HG03060 (cell line): ENCODE data around the gene ANO3.

Experiments used
- ATAC-seq: cut with Tn5 transposase; IDR thresholded peaks from one replicate; pipeline ENCODE4 v1.9.1; 2021; ENCODE audit warnings: low read depth, moderate number of reproducible peaks; ENCODE audit not compliant: unreplicated experiment

Gene ANO3

DNA sequence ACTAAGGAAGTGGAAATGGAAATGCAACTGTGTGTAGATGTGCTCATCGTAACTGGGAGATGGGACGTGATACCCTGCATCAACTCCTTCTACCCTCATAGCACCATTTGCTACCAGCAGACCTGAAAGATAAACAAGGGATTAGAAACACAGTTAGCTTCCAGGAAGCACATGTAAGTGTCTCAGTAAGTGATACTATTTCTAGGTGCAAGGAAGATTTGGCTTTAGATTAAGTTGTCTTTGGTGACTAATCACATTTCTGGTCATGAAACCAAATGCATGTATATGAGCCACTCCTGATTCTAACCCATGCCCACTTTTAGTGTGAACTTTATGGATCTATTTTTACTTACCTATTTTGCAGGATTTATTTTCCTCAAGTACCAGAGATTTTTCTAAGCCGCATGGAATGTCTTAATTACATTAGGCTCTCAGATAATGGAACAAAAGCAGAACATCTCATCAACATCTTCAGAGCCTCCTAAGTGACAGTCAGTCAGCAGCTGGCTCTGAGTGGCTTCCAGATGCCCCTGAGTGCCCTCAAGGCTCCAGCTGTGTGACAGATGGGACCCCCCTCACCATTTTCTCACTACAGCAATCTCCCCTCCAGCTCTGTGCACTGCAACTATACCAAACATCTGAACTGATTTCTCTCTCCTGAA lies 368.8 kb downstream of the ANO3 start:
- ATAC-seq: no peak

DNA sequence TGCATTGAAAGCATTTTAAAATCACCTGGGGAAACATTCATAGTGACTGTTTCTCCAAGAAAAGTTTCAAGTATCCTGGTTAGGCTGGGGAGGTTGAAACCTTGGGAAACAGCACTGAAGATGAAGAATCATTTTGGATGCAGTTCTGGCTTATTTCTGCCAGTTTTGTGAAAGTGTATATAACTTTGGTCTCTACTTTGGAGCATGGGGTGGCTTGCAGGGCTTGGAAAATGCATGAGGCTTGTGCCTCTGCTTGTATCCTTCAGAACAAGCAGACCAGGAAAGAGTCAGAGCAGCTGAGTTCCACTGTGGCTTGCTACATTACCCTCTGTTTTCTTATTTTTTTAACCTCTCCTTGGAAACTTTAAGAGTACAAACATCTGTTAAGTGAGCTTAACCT lies 370.5 kb downstream of the ANO3 start:
- no peak for ATAC-seq

- ATAC-seq: no peak
Measured at GRCh38 chr11:26703411-26704191, 371.7 kb downstream of the ANO3 start.

DNA sequence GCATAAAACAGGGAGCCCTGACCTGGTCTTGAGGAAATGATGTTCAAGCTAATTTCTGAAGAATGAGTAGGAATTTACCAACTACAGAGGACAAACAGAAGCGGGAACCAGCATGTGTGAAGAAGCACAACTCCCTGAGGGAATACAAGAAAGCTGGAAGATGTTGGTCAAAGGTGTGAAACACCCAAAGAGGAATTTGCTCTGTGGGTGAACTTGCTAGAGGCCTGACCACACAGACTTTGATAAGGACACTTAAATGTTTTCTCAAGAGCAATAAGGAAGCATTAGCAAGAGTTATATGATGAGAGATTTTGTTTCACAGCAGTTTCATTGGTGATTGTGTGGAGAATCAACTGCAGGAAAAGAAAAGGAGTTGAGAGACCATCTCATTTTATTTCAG lies 372.3 kb downstream of the ANO3 start:
- no peak for ATAC-seq

GRCh38 chr11:26706181-26706580 lies 374.3 kb downstream of the ANO3 start:
- ATAC-seq: no peak

- ATAC-seq: no peak
Measured at GRCh38 chr11:26708736-26709456, 377.0 kb downstream of the ANO3 start.

- no peak for ATAC-seq
Measured at GRCh38 chr11:26710489-26710888, 378.6 kb downstream of the ANO3 start.

GRCh38 chr11:26712497-26712896 lies 380.6 kb downstream of the ANO3 start:
- no peak for ATAC-seq
